MV-4-11 (cell line): ENCODE data around the gene PCBP1.
A peak's percentile ranks its signal among the peaks of the same experiment; 100 is the strongest.
"Not testable (repeated sequence)": the region's sequence is repeated elsewhere in the genome, so short reads cannot be mapped to it uniquely, and the experiment has no call there.

Experiments
- DNase-seq: peaks from one replicate; lab custom pipeline; 2025; lab: John Stamatoyannopoulos, UW

Gene PCBP1

DNA sequence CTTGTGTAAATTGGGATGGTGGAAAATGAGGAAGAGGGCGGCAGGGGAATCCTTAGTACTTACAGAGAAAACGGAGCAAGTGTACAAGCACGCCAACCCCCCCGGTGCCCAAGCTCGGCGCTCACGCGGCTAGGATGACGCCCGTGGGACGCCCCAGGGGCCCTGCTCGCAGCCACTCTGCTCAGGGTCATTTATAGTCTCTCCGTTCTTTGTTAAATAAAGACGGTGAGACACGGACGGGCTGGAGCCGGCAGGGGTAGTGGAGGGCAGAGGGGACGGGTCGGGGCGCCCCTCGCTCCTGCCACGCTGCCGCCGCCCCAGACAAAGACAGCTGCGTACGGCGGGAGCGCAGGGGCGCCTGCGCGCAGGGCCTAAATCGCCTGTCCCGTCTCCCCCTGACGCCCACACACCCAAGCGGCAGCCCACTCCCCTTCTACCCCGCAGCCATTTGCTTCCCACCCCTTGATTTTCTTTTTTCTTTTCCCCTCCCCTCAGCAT, 37.8 kb downstream of the PCBP1 start:
- peak; percentile 58 for DNase-seq

DNA sequence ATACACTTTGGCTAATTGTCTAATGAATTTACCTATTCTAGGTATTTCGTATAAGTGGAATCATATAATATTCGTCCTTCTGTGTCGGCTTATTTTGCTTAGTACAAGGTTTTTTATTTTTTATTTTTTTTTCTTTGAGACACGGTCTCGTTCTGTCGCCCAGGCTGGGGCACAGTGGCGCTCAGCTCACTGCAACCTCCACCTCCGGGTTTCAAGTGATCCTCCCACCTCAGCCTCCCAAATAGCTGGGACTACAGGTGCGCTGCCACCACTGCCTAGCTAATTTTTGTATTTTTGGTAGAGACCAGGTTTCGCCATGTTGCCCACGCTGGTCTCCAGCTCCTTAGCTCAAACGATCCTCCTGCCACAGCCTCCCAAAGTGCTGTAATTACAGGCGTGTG, 38.2 kb downstream of the PCBP1 start:
- no peak for DNase-seq

DNA sequence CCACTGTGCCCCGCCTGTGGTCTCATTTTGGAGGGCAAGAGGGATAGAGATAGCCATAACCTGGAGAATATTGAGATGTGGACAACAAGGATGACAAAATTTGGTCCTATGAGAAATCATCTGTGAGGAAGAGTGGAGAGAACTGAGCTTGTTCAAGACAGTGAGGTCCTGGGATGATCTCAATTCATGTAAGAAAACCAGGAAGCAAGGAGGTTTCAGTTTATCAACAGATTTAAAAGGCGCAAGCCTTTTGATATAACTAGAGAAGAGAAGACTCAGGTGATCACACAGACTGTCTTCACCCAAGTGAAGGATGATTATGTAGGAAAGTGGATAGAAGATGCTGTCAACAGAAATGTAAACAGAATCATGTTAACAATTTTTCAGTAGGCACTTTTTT, 39.1 kb downstream of the PCBP1 start:
- peak; percentile 18 for DNase-seq

DNA sequence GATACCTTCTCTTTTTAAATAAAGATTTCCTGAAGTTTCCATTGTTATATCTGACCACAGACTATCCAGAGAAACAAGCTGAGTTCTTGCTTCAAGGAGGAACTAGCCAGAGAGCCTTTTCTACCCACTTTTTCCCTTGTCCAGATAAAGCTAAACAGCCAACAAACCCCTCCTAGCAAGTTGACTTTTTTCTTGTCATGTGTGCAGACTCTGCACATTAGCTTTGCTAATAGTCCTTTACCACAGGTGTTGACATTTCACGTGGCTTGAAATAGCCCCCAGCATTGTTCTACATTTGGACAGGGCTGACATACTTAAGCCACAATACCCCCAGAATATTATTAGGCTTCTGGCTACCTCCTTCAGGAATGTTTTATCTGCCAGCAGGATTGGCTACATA, 40.7 kb downstream of the PCBP1 start:
- DNase-seq, result no peak

DNA sequence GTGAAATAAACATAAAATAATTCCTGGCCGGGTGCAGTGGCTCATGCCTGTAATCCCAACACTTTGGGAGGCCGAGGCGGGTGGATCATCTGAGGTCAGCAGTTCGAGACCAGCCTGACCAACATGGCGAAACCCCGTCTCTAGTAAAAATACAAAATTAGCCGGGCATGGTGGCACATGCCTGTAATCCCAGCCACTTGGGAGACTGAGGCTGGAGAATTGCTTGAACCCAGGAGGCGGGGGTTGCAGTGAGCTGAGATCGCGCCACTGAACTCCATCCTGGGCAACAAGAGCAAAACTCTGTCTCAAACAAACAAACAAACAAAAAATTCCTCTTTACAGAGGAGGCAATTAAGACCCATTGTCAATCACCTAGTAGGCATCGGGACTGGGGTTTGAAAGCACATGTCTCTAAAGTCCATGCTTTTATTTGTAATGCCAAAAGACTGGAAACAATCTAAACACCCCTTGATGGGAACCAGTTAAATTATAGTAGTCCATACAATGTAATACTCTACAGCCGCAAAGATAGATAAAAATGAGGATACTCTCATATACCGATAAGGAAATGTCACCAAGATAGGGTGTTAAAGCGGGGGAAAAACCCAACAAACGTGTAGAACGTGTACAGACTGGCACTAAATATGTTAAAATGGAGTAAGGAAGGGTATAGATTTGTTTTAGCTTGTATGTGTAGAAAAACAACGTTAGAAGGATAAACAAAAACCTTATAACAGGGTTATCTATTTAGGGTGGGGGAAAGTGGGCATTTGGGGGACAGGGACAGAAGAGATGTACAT, 44.3 kb downstream of the PCBP1 start:
- not testable (repeated sequence) for DNase-seq

DNA sequence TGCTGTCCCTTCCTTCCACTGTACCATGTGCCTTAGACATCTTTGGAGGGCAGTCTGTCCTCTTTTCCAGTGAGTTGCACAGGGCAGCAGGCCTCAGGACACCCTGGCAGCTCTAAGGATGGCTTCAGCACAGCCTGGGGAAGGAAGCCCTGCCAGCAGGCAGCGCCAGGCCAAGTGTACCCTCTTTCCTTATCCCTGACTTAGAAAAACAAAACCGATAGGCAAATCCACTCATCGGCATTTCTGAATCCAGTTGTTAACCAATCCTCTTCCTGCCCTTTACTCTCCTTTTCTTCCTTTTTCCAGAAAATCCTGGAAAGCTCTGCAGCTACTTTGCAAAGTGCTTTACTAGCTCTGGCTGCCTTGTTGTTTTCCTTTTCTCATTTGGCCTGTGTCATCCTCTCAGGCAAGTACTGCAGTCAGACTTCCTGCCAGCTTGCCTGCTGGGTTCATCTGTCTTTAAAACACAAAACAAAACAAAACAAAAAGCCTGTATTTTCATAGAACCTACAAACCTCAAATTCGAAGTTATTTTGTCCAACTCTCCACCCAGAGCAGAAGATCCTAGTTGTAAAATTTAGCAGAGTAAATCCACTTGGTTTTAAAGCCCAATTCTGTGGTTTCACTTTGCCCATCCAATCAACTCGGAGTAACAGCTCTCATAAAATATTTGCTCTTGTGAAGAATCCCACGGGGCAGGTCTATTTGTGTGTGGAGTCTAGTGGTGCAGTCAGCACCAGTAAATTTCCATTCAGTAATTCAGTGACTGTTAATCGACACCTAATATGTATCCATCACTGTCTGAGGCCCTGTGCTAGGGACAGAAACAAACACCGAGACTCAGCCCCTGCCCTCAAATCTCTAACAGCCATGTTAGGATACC, 45.2 kb downstream of the PCBP1 start:
- no peak for DNase-seq

DNA sequence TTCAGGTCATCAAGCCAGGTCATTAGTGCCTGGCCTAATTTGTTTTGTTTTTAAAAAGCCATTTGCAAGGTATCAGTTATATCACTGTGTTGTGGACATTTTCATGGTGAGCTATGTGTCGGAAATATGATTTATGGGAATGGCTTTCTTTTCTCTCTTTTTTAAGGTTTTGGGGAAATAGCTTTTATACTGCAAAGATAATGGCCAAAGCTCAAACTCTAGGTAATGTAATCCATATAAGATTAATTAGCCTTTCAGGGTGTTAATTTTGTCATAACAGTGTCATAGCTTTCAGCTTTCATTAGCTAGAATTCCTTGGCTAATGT, 45.8 kb downstream of the PCBP1 start:
- no peak for DNase-seq

DNA sequence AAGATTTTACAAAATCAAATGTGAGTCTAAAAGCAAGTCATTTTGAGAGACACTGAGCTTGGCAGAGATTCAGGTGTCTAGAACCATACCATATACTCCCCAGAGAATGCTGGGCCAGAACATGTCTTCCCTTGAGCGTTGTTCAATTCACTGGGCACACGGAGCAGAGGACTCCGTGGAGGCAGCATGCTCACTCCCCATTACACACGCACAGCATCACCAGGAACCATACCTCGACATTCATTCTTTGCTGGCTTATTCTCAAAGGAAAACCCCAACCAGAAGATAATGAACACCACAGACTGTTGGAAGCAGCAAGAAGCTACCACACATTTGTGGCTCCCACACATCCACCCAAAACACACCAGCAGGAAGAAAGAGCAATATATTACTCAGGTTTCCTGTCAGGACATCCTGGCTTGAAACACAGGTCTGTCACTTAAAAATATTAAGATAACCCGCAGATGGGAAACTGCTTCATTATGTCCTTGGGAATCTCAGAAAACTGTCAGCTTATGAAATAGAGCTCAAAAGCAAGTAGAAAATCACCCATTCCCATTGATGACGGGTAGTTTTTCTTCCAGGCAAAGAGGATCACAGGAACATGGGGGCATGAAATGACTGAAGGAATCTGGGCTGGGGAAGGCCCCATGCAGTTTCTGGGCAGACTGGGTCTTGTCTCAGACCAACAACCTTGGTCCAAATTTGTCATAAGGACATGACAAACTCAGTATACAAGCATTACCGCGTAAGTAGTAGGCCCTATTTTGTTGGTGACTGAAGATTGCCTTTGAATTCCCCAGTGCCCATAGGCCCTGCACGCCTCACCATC, 46.4 kb downstream of the PCBP1 start:
- no peak for DNase-seq

DNA sequence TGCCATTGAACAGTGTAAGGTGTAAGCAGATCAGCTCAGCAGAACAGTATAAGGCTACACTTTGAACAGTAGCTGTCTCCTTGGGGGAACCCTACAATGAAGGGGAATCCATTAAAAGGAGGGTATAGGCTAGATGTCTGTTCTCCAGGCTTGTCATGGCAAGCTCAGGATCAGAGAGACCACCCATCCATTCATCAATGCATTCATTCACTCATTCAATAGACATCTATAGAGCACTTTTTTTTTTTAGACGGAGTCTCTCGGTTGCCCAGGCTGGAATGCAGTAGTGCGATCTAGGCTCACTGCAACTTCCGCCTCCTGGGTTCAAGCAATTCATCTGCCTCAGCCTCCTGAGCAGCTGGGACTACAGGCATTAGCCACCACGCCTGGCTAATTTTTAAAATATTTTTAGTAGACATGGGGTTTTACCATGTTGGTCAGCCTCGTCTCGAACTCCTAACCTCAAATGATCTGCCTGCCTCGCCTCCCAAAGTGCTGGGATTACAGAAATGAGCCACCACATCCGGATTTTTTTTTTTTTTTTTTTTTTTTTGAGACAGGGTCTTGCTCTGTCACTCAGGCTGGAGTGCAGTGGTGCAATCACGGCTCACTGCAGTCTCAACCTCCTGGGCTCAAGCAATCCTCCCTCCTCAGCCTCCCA, 47.2 kb downstream of the PCBP1 start:
- DNase-seq, result peak; percentile 62
